GM19324 (cell line): ENCODE results near the gene WTAP.
"Not testable (repeated sequence)": the region's sequence is repeated elsewhere in the genome, so short reads cannot be mapped to it uniquely, and the experiment has no call there.

Experiments used
- ATAC-seq: cut with Tn5 transposase; IDR thresholded peaks from one replicate; pipeline ENCODE4 v1.9.1; 2021; ENCODE audit warnings: mild to moderate bottlenecking, moderate library complexity; ENCODE audit not compliant: unreplicated experiment, low FRiP score

WTAP gene

DNA sequence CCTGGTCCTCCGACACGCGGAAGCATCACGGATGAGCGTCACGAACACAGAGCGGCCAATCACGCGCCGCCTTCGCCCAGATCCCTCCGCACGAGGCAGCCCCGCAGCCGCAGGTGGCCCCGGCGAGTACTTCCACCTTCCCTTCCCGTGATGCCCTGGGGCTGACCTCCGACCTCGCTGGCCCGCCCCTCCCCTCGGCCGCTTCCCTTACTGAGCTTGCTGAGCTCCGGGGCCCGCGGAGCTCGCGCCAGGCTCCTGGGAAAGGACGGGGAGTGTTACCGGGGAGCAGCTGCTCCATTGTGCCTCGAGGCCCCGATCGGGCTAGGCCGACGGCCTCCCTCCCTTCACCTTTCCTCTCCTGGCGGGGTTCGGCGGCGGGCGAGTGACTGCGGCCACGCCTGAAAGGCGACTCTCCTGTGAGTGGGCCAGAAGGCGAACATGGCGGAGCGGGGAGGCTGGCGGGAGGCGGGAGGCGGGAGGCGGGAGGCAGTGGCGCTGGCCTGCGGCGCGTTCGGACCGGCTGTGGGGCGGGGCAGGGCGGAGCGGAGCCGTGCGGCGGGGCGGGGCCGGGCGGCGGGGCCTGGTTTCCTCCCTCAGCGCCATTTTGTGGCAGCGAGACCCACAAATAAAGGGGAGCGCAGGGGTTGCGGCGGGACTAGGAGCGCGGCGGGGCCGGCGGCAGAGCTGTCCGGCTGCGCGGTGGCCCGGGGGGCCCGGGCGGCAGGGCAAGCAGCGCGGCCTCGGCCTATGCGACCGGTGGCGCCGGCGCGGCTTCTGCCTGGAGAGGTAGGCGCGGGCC is at the start of gene WTAP:
WTAP (plus strand) TSS at position 589 of the 799 bp plus-strand sequence. CDS start 8,760 bp downstream, outside the sequence.
- ATAC-seq, result peak; percentile 79

DNA sequence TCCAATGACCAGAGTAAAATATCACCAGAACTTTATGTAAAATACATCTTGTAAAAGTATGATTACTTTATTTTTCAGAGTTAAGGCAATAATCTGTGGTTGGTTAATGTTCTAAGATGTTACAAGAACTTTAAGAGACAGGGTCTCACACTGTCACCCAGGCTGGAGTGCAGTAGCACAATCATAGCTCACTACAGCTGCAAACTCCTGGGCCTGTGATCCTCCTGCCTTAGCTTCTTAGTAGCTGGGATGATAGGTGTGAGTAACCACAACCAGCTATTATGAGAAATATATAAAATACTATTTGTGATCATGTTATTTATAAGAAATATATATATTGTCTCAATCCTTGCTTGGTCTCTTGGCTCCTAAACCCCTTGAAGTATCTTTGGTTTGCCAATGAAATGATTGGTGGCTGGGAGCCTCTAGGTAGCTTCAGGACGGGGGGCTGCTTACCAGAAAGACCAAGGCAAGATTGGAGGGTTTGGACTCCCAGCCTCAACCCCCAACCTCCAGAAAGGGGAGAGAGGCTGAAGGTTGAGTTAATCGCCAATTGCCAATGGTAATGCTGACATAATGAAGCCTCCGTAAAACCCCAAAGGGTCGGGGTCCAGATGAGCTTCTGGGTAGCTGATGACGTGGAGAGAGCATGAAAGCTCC is 49.7 kb upstream of the WTAP start:
- ATAC-seq, result no peak

DNA sequence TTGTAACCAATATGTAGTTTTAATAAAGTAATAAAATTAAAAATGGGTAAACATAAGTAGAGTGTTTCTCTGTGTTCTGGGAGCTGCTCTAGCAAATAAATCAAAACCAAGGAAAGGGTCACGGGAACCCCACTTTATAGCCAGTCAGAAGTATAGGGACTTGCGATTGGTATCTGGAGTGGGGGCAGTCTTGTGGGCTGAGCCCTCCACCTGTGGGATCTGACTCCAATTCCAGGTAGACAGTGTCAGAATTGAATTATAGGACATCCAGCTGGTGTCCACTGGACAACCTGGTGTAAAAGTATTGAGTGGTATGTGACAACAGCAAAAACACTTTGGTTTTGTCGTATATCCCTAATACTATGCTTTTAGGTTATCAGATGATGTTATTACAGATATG is 48.7 kb upstream of the WTAP start:
- ATAC-seq, result no peak

DNA sequence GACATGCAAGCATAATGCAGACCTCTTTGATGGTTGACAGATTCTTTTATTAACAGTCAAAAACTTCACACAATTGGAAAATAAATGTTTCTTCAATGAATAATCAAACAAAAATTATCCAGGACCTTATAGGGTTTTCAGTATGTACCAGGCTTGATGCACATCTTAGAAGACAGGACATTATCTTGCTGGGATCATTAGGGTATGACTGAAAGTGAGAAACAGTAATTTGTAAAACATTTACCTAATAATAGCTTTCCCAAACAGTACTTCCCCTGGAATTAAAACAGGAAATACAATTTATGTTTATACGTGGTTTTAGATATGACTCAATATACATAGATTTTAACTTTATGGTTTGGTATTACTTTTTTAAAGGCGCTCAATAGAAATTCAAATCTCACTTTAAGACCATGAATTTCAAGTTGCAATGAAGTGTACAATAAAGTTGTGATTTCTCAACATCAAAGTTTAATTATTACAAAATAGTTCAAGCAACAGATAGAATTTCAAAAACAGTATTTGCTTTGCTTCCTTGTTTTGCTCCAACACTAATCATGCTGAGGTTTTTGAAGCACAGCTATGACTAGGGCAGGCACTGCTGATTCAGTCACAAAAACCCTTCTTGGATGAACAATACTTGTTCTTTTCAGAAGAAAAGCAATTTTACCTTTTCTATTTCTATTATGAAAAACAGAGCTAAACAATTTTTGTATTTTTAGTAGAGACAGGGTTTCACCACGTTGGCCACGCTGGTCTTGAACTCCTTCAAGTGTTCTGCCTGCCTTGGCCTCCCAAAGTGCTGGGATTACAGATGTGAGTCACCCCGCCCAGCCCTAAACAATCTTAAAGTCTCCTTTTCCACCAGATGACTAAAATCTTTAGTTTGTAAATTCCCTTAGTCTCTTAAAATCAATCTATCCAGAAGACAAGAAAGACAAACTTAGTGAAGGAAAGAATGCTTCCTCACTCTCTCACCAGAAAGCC is 47.9 kb upstream of the WTAP start:
- no peak for ATAC-seq

DNA sequence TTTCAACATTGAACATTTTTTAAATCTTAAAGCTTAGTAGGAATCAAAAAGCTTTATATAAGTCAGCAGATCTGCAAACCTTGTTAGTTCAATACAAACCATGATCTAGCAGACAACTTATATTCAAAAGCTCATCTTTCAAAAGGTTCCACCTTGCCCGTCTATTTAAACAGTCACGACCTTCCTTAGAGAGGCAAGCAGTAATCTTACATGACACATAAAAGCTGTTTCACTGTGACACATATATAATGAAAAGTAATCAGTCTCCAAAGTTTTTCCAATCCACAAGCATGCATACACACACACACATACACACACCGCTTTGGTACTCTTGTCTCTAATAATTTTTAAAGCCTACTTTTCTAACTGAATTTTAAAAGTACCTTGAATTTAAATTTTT is 47.2 kb upstream of the WTAP start:
- no peak for ATAC-seq

DNA sequence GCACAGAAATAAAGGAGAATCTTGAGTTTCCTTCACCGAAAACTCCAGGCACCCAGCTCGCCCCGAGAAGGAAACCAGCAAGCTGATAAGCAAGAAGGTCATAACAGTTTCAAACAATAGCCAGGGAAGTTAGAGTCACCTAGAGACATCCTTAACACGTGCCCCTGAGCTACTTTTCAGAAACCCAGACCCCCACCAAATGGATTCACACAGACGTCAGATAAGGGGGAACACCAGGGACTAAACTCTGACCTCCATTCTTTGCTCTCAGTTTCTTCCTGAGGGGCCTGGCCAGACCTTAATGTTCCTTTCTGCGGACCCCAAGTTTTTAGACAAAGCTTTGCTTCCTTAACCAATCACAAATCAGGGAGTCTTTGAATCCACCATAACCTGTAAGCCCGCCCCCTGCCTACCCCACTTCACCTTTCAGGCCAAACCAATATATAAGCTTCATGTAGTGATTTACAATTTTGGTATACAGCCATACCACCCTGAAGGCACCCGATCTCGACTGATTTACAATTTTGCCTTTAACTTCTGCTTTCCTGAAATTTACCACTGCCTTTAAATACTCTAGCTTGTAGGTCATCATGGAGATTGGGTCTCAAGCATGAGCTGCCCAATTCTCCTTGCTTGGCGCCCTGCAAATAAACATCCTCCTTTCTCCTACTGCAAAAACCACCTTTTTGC is 46.0 kb upstream of the WTAP start:
- no peak for ATAC-seq

DNA sequence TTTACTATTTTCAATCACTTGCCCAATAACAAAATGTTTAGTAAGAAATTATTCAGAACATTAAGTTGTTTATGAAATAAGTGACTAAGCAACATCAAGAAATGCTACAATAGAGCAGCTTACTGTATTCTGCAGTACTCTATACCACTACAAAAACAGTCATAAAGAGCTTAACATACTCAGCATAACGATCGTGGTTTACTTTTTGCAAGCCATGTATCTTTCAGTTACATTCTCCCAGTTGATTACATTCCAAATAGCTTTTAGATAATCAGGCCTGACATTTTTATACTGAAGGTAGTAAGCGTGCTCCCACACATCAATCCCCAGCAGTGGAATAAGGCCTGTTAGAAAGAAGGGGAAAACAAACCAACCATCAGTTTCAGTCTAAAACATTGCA is 45.0 kb upstream of the WTAP start:
- ATAC-seq, result no peak

DNA sequence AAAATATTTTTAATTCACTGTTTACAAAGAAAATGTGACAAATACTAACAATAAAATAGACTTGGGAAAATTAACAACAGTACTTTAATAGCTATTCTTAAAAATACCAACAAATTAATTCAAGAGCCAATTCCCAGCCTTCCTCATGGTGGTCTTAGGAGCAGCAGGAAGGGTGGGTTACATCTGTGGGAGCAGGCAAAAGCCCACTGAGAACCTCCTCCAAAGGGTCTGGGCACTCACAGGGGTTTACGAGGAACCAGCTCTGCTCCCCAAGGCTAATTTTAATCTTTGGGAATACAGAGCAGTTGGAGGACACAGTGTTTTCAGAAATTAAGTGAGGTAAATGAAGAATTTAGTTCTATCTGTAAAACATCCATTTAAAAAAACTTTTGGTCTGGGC is 44.5 kb upstream of the WTAP start:
- no peak for ATAC-seq

DNA sequence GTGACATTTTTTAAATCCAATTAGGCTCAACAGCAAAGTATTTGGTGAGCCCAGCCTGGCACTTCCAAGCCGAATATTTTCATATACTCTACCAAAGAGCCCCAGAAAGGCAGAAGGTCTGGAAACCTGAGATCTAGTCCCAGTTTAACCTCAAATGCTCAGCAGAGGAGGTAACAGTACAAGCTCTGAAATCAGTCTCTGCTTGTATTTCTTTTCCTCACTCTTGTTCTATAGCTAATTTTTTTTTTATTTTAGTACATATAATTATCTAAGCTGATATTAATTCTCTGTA is 43.3 kb upstream of the WTAP start:
- ATAC-seq, result no peak

DNA sequence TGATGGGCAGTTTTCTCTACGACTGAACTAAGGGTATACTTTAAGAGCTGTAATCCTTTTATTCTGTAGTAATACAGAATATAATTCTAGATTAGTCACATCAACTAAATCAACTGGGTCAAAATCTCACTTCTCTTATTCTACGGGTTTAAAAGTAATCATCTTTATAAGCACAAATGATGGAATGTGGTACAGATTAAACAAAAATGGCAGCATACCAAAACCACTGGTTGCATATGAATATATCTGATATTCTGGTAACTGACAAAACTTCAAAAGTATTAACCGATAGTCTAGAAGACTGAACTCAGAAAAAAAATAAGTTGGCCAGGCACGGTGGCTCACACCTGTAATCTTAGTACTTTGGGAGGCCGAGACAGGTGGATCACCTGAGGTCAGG is 41.3 kb upstream of the WTAP start:
- ATAC-seq, result no peak

DNA sequence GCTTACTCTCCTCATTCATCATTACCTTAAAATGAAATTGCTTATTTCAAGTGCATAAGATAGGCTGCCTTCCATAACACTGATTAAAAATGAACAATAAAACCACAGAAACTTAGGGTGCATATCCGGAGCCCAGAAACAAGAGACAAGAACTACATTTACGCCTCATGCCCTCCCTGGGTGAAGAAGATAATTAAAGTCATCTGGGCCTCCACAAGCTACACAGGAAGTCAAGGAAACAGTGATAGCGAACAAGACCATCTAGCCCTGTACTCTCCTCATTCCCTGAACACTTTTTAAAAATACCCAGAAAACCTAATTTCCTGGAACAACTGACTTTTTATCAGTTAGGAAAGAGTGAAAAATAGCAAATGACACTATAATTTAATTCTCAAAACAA is 40.6 kb upstream of the WTAP start:
- ATAC-seq, result no peak

DNA sequence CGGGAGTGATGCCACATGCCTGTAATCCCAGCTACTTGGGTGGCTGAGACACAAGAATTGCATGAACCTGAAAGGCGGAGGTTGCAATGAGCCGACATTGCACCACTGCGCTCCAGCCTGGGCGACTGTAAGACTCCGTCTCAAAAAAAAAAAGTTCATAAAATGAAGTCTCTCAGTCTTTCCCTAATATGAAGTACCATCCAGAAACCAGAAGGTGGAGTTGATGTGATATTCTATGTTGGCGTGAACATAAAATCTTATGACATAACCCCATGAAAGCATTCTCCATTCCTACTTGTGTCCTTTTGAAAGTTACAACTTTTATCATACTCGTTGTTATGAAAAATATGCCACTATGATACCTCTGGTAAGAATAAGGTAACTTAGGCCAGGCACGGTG is 40.0 kb upstream of the WTAP start:
- no peak for ATAC-seq

DNA sequence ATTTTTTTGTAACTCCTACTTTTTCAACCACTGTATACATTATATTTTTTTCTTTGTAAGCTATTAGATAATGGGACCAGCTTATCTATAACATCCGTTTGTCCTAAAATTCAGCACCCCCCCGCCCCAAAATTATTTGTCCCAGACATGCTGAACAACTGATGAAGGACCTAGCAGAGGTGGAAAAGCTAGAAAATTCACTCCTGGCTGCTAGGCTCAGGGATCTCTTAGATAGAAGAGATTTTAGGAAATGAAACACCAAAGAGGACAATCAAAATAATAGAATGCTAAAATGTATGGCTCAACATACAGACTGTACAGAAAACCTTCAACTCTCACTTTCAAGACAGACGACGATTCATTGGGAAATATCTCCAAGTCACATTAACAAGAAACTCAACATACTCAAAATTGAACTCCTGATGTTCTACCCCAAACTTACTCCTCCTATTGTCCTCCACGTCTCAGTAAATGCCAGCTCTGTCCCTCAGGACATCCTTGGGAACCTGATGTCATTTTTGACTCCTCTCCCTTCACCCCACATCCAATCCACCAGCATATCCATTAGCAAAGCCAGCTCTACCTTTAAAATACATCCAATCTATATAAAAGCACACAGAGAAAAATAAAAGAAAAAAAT is 38.9 kb upstream of the WTAP start:
- ATAC-seq, result no peak

DNA sequence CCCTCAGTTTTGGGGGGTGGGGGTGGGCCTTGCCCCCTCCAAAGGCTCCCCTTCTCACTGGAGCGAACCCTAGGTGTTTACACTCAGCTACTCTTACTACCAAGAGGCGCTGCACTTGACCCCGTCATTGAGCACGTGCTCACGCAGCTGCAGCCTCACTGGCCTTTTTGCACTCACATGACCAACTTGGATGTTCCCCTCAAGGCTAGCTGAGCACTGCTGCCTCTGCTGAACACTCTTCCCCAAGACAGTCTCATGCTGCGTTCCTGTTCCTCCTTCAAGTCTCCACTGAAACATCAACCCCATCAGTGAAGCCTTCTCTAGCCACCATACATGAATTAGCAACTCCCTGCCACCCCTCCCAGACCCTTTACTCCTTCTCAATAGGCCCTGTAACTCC is 38.3 kb upstream of the WTAP start:
- ATAC-seq, result no peak

DNA sequence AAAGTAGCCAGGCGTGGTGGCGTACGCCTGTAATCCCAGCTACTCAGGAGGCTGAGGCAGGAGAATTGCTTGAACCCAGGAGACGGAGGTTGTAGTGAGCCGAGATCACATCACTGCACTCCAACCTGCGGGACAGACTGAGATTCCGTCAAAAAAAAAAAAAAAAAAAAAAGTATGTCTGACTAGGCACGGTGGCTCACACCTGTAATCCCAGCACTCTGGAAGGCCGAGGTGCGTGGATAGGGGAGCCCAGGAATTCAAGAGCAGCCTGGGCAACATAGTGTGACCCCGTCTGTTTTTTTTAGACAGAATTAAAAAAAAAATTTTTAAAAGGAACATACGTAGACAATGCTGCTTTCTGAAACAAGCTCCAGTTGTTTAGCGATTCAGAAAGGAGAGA is 37.2 kb upstream of the WTAP start:
- not testable (repeated sequence) for ATAC-seq

DNA sequence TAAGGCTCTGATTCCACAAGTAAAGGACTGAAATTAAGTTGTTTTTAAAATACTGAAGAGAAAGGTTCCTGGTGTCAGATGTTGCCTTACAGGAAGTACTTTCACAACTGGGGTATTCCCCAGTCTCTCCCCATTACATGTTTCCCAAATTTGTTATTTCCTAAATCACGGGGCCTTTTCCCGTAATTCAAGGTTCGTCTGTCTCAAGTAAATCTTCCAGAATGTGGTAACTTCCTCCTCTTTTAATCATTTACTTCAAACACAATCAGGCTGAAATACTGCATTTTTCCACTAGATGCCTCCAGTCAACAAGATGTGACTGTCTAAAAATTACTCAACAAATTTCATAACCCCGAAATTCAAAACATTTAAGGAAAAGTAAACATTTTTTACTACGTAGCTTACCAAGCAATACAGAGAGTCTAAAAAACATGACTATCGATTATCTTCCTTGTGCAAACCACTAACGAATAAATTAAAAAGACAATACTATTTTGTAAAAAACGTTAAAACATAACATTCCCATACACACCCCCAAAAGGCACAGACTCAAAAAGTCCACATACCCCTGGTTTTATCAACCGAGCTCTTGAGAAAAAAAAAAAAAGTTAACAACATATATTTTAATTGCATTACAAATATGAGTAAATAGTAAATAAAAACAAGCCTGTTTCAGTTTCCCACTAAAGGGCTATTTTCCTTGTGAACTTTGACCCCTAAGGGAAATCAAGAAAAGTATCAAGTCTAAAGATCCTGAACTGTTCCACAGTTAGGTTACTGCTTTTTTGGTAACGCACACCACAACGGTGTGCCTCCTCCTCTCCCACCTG is 36.0 kb upstream of the WTAP start:
- ATAC-seq, result no peak

DNA sequence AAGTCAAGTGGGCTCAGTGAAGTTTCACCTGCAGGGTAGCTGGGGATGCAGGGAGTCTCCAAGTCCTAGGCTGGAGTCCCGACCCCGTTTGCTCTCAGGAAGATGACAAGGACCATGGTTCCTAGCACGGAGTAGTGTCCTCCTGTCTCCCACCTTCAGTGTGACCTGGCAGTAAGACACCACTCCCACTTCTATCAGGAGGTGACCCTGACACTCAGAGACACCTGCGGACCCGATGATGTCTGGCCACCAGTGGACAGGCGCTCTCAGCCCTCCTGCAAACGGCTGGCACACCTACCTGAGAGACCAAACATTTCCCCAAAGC is 35.4 kb upstream of the WTAP start:
- ATAC-seq, result no peak

DNA sequence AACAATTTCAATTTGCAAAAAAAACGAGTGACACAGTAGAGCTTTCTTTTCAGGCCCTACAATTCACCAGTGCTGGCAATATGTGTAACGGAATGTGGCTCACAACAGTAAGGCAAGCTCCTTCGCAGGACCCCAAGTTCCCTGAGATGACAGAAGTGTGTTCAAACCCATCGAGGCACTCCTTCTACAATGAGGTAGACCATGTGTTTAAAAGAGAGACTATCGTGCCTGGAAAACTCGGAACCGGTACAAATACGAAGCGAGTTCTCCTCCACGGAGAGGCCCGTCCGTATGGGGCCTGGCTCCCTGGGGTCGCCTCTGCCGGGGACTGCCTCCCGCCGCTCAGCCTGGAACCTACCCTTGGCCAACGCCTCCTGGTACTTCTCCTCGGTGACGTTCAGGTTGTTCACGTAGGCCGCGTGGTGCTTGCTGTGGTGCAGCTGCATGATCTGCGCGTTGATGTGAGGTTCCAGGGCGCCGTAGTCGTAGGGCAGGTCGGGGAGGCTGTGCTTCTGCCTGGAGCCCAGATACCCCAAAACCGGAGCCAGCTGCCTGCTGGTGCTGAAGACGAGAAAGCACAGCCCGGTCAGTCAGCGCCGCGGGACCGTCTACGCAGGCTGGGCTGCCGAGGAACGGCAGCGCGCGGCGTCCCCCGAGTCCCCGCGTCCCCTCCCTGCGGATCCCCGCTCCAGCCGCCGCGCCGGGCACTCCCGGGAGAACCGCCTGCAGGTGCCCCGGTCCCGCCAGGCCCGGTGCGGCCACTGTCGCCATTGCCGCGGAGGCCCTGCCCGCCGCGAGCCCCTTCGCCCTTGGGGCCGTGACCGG is 34.8 kb upstream of the WTAP start:
- ATAC-seq, result peak; percentile 32
